Measurements from ENCODE around the gene EIF3D.

DNA sequence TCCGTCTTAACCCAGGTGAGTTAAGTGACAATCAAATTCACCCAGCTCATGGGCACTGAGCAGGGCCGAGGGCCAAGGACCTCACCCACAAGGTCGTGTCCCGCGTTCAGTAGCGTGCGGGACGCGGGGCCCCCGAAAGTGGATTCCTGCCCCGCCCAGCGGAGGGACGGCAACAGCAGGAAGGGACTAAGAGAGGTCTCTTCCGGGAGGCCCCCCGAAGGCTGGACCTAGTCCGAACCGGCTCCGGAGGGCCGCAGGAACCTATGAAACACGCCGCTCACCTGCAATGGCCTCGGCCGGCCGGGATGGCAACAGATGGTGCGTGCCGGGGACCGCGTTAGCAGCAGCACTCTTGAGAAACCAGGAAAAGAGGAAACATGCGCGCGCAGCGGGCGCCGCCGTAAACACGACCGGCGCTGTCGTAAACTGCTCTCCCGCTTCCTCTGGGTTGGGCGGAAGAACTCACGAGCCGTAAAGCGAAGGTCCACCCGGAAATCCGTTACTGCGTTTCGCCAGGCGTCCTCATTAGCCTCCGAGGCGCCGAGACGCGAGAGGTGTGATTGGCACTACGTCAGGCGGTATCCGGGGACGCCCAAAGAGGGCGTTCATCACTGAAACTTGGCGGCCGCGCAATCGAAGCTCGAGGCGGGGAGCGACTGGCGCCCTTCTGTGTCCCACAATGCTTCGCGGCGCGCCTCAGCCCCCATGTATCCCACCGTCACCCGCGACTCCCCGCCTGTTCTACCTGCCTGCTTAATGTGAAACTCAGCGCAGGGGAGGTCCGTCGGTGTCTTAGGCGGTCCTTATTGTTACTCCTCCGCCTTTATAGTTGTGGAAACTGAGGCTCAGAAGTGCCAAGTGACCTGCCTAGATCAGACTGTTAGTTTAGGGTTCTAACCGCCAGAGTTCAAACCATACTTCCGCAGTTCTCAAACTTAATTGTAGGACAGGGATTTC is at the start of gene EIF3D:
- TF ChIP-seq, protein P1, sequence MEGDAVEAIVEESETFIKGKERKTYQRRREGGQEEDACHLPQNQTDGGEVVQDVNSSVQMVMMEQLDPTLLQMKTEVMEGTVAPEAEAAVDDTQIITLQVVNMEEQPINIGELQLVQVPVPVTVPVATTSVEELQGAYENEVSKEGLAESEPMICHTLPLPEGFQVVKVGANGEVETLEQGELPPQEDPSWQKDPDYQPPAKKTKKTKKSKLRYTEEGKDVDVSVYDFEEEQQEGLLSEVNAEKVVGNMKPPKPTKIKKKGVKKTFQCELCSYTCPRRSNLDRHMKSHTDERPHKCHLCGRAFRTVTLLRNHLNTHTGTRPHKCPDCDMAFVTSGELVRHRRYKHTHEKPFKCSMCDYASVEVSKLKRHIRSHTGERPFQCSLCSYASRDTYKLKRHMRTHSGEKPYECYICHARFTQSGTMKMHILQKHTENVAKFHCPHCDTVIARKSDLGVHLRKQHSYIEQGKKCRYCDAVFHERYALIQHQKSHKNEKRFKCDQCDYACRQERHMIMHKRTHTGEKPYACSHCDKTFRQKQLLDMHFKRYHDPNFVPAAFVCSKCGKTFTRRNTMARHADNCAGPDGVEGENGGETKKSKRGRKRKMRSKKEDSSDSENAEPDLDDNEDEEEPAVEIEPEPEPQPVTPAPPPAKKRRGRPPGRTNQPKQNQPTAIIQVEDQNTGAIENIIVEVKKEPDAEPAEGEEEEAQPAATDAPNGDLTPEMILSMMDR (conservative IDR thresholded peaks at IDR 0.05; ENCODE audit: low read depth, low read length) = no peak
- peak; percentile 96 for TF ChIP-seq POLR2A (IDR thresholded peaks at IDR 0.05; ENCODE audit: low read depth, low read length)
- no peak for TF ChIP-seq FOS (IDR thresholded peaks at IDR 0.05; ENCODE audit: low read depth, low read length)
- TF ChIP-seq RFX5 (IDR thresholded peaks at IDR 0.05; ENCODE audit: low read depth, low read length) = no peak

All from IMR-90 (cell line).